Stimulated activated CD8-positive, alpha-beta memory T cell treated with anti-CD3 and anti-CD28 coated beads, Interleukin-4, amount 100 ng/mL, for 4 hours (primary cell): Measurements from ENCODE around the gene SCP2.

ENCODE experiments used
- DNase-seq, 2 donors: peaks; one replicate each; pipeline ENCODE4 v3.0.0-alpha.2; 2020; ENCODE audit warnings: low read depth in 2 of 2, low spot score in 1 of 2

Gene SCP2

GRCh38 chr1:53080041-53080440, 153.0 kb downstream of the SCP2 start:
- no peak for DNase-seq

GRCh38 chr1:53080769-53081168, 153.7 kb downstream of the SCP2 start:
- no peak for DNase-seq

GRCh38 chr1:53081384-53082066, 154.4 kb downstream of the SCP2 start:
- no peak for DNase-seq

GRCh38 chr1:53082826-53083455, 155.9 kb downstream of the SCP2 start:
- DNase-seq: no peak

- DNase-seq: no peak
These were observed 156.8 kb downstream of the SCP2 start for GRCh38 chr1:53083636-53084588.

- DNase-seq: no peak
These were observed 157.5 kb downstream of the SCP2 start for GRCh38 chr1:53084589-53084971.

GRCh38 chr1:53085405-53085804, 158.3 kb downstream of the SCP2 start:
- DNase-seq: no peak

- no peak for DNase-seq
These were observed 159.5 kb downstream of the SCP2 start for GRCh38 chr1:53086491-53087070.

GRCh38 chr1:53087332-53088285, 160.5 kb downstream of the SCP2 start:
- no peak for DNase-seq

- DNase-seq: no peak
These were observed 161.7 kb downstream of the SCP2 start for GRCh38 chr1:53088616-53089300.

- DNase-seq: no peak
These were observed 162.6 kb downstream of the SCP2 start for GRCh38 chr1:53089478-53090226.

GRCh38 chr1:53090227-53091147, 163.4 kb downstream of the SCP2 start:
- no peak for DNase-seq

- DNase-seq: no peak
These were observed 165.0 kb downstream of the SCP2 start for GRCh38 chr1:53091841-53092645.

GRCh38 chr1:53092659-53093450, 165.8 kb downstream of the SCP2 start:
- no peak for DNase-seq

- DNase-seq: no peak
These were observed 166.3 kb downstream of the SCP2 start for GRCh38 chr1:53093451-53093754.

GRCh38 chr1:53093778-53094532, 166.9 kb downstream of the SCP2 start:
- DNase-seq: no peak
